A549 (cell line): ENCODE data around the gene CADM1.

ENCODE experiments used
- CTCF ChIP-seq: fragments of >200 bp; sonication (Bioruptor Twin); formaldehyde crosslinking; IDR thresholded peaks from 3 replicates; pipeline ENCODE4 v1.5.1; 2016
- MAZ ChIP-seq: fragments of 150-350 bp; IDR thresholded peaks from 2 replicates; pipeline ENCODE4 v1.6.1; 2014; ENCODE audit warnings: antibody characterized with exemption, low read depth, low read length, borderline replicate concordance
- POLR2A ChIP-seq: IDR thresholded peaks from 2 replicates; pipeline ENCODE4 v1.6.1; 2012; ENCODE audit warnings: mild to moderate bottlenecking, low read length

GRCh38 chr11:115321605-115322289 lies 182.5 kb downstream of the CADM1 start:
- TF ChIP-seq MAZ: no peak
- TF ChIP-seq POLR2A: no peak
- no peak for TF ChIP-seq CTCF
